H1 (cell line): ENCODE data around the gene KAT2A. TPM values are rescaled to one million over a fixed set of nuclear protein-coding genes. Genes with fewer than 3 reads are reported as not detected.
A peak's percentile ranks its signal among the peaks of the same experiment; 100 is the strongest.

Source experiments
- CTCF ChIA-PET: fragments of 300-600 bp; sonication (Branson Sonifier 250); formaldehyde crosslinking; loops from one replicate; lab custom pipeline; 2021; ENCODE audit not compliant: partially characterized antibody; lab: Charles Lee
- POLR2A ChIA-PET: fragments of 300-600 bp; sonication (Branson Sonifier 250); formaldehyde crosslinking; loops from one replicate; lab custom pipeline; 2021; ENCODE audit warnings: inconsistent platforms; ENCODE audit not compliant: partially characterized antibody; lab: Charles Lee
- DNase-seq, 2 experiments: peaks; one replicate each; pipeline versions ENCODE4 v3.0.0 to v3.0.0-alpha.2; 2010 to 2022; ENCODE audit warnings: low spot score in 2 of 2, low read depth in 1 of 2, mixed read lengths in 1 of 2
- FAIRE-seq: peaks from 2 replicates; lab custom pipeline; 2011; peaks lifted over from hg19 to GRCh38; lab: Jason Lieb, UNC
- H2AFZ ChIP-seq: 2 replicates; pipeline ENCODE4 v1.8.1; 2012; ENCODE audit warnings: low read length, inconsistent platforms
- H2AK5ac ChIP-seq: 2 replicates; pipeline ENCODE4 v1.6.1; 2013; ENCODE audit warnings: low read depth, low read length
- H2BK120ac ChIP-seq: replicated peaks from 2 replicates; pipeline ENCODE3; 2013; ENCODE audit warnings: low read depth, low read length, inconsistent platforms
- H2BK12ac ChIP-seq: 2 replicates; pipeline ENCODE4 v1.6.1; 2013; ENCODE audit warnings: low read depth, low read length
- H2BK15ac ChIP-seq: 2 replicates; pipeline ENCODE4 v1.6.1; 2013; ENCODE audit warnings: low read length
- H2BK20ac ChIP-seq: 2 replicates; pipeline ENCODE4 v1.6.1; 2013; ENCODE audit warnings: low read length
- H2BK5ac ChIP-seq: 2 replicates; pipeline ENCODE4 v1.6.1; 2013; ENCODE audit warnings: low read depth, low read length
- H3K14ac ChIP-seq: 2 replicates; pipeline ENCODE4 v1.6.1; 2013; ENCODE audit warnings: inconsistent platforms; ENCODE audit not compliant: insufficient read length
- H3K18ac ChIP-seq: 2 replicates; pipeline ENCODE4 v1.6.1; 2013; ENCODE audit warnings: low read length; ENCODE audit errors: extremely low read depth
- H3K23ac ChIP-seq: 2 replicates; pipeline ENCODE4 v1.6.1; 2013; ENCODE audit warnings: inconsistent platforms; ENCODE audit not compliant: insufficient read length
- H3K23me2 ChIP-seq: 2 replicates; pipeline ENCODE4 v1.6.1; 2013; ENCODE audit warnings: low read depth, low read length
- H3K27ac ChIP-seq: 2 replicates; pipeline ENCODE4 v1.6.1; 2011; ENCODE audit warnings: low read depth, low read length, inconsistent platforms
- H3K27me3 ChIP-seq, 4 experiments: replicated peaks in 1 of 4; 1 replicate in 1 of 4; 2 replicates in 3 of 4; pipeline versions ENCODE4 v1.6.1 to v1.8.1; 2011 to 2013; ENCODE audit warnings: low read length in 3 of 4, mild to moderate bottlenecking in 3 of 4, inconsistent platforms in 2 of 4, mixed read lengths in 2 of 4, moderate library complexity in 1 of 4; ENCODE audit not compliant: control insufficient read depth in 3 of 4, insufficient read depth in 3 of 4; ENCODE audit errors: extremely low read depth in 1 of 4
- H3K36me3 ChIP-seq, 4 experiments: 2 replicates each; pipeline versions ENCODE4 v1.6.1 to v1.8.1; 2011 to 2013; ENCODE audit warnings: mild to moderate bottlenecking in 4 of 4, low read length in 3 of 4, moderate library complexity in 2 of 4, control low read depth in 1 of 4, inconsistent platforms in 1 of 4; ENCODE audit not compliant: insufficient read depth in 4 of 4, control insufficient read depth in 2 of 4
- H3K4ac ChIP-seq: replicated peaks from 2 replicates; pipeline ENCODE3; 2013; ENCODE audit warnings: low read length, low read depth, mixed read lengths, inconsistent platforms; ENCODE audit not compliant: insufficient read length
- H3K4me1 ChIP-seq, 4 experiments: replicated peaks in 1 of 4; 1 replicate in 1 of 4; 2 replicates in 3 of 4; pipeline versions ENCODE4 v1.6.1 to v1.8.1; 2011 to 2013; ENCODE audit warnings: low read length in 3 of 4, inconsistent platforms in 2 of 4, mixed read lengths in 1 of 4; ENCODE audit not compliant: insufficient read depth in 4 of 4, control insufficient read depth in 3 of 4
- H3K4me2 ChIP-seq, 2 experiments: 2 replicates each; pipeline versions ENCODE4 v1.6.1 to v1.8.1; 2011 to 2013; ENCODE audit warnings: low read depth in 2 of 2, low read length in 2 of 2, control low read depth in 1 of 2, inconsistent platforms in 1 of 2, mild to moderate bottlenecking in 1 of 2; ENCODE audit not compliant: insufficient read depth in 1 of 2
- H3K4me3 ChIP-seq, 4 experiments: fragments of 200-600, 300-600 bp in 1 of 4; sonication (generic), shearing (Covaris generic), sonication (Bioruptor Twin) in 1 of 4; 2 replicates each; pipeline versions ENCODE4 v1.5.1 to v1.8.1; 2011 to 2016; ENCODE audit warnings: low read length in 4 of 4, low read depth in 3 of 4, control low read depth in 2 of 4, inconsistent platforms in 2 of 4, mild to moderate bottlenecking in 2 of 4, mixed read lengths in 1 of 4, moderate library complexity in 1 of 4; ENCODE audit not compliant: insufficient read depth in 2 of 4; ENCODE audit errors: extremely low read depth in 1 of 4
- H3K56ac ChIP-seq: replicated peaks from 2 replicates; pipeline ENCODE3; 2013; ENCODE audit warnings: low read depth, mild to moderate bottlenecking, mixed read lengths, low read length, inconsistent platforms; ENCODE audit not compliant: insufficient read length
- H3K79me1 ChIP-seq: 2 replicates; pipeline ENCODE4 v1.6.1; 2013; ENCODE audit warnings: low read depth, low read length, control low read depth
- H3K79me2 ChIP-seq, 2 experiments: 2 replicates each; pipeline versions ENCODE4 v1.6.1 to v1.8.1; 2012 to 2013; ENCODE audit warnings: low read length in 2 of 2, mild to moderate bottlenecking in 2 of 2, inconsistent platforms in 1 of 2; ENCODE audit not compliant: insufficient read depth in 2 of 2, control insufficient read depth in 1 of 2
- H3K9ac ChIP-seq, 4 experiments: replicated peaks in 1 of 4; 1 replicate in 1 of 4; 2 replicates in 3 of 4; pipeline versions ENCODE4 v1.6.1 to v1.8.1; 2011 to 2013; ENCODE audit warnings: low read depth in 3 of 4, low read length in 3 of 4, control low read depth in 2 of 4, mild to moderate bottlenecking in 2 of 4, moderate library complexity in 2 of 4, inconsistent platforms in 1 of 4; ENCODE audit errors: extremely low read depth in 1 of 4
- H3K9me3 ChIP-seq, 2 experiments: 2 replicates each; pipeline versions ENCODE4 v1.6.1 to v1.8.1; 2012 to 2013; ENCODE audit warnings: mild to moderate bottlenecking in 2 of 2, moderate library complexity in 2 of 2, control low read depth in 1 of 2, inconsistent platforms in 1 of 2, low read depth in 1 of 2, low read length in 1 of 2, mixed read lengths in 1 of 2; ENCODE audit not compliant: insufficient read depth in 2 of 2
- H4K20me1 ChIP-seq, 2 experiments: replicated peaks in 1 of 2; 2 replicates each; pipeline versions ENCODE3 to v1.8.1; 2011 to 2013; ENCODE audit warnings: inconsistent platforms in 2 of 2, low read length in 2 of 2, mild to moderate bottlenecking in 1 of 2; ENCODE audit not compliant: insufficient read depth in 2 of 2, control insufficient read depth in 1 of 2
- H4K5ac ChIP-seq: 2 replicates; pipeline ENCODE4 v1.6.1; 2013; ENCODE audit warnings: low read length, low read depth, mixed read lengths, inconsistent platforms; ENCODE audit not compliant: insufficient read length
- H4K8ac ChIP-seq: 2 replicates; pipeline ENCODE4 v1.8.0; 2013; ENCODE audit warnings: mild to moderate bottlenecking, moderate library complexity, low read length, inconsistent platforms; ENCODE audit not compliant: insufficient read depth; ENCODE audit errors: extremely low read depth
- H4K91ac ChIP-seq: replicated peaks from 2 replicates; pipeline ENCODE3; 2013; ENCODE audit warnings: low read length, mixed read lengths, inconsistent platforms; ENCODE audit not compliant: insufficient read length
- BACH1 ChIP-seq: IDR thresholded peaks from 2 replicates; pipeline ENCODE4 v1.6.1; 2012; ENCODE audit warnings: low read length, improper control_type of control experiment
- BCL11A ChIP-seq, 2 experiments: IDR thresholded peaks; one replicate each; pipeline ENCODE4 v1.6.1; 2011; ENCODE audit warnings: low read depth in 2 of 2, low read length in 2 of 2, mild to moderate bottlenecking in 2 of 2
- CBX8 ChIP-seq: fragments of 300-800, 300-1000 bp; sonication (generic); IDR thresholded peaks from 2 replicates; pipeline ENCODE4 v1.7.1; 2016; ENCODE audit warnings: low read depth, low read length, borderline replicate concordance
- EP300 ChIP-seq, 2 experiments: IDR thresholded peaks; 1 replicate in 1 of 2; 2 replicates in 1 of 2; pipeline ENCODE4 v1.6.1; 2011 to 2012; ENCODE audit warnings: low read depth in 2 of 2, low read length in 2 of 2, mild to moderate bottlenecking in 2 of 2, borderline replicate concordance in 1 of 2, inconsistent platforms in 1 of 2, moderate library complexity in 1 of 2
- JUN ChIP-seq: IDR thresholded peaks from 2 replicates; pipeline ENCODE4 v1.6.1; 2011; ENCODE audit warnings: low read depth, mild to moderate bottlenecking, improper control_type of control experiment, low read length
- POLR2A ChIP-seq, 2 experiments: IDR thresholded peaks; 1 replicate in 1 of 2; 2 replicates in 1 of 2; pipeline ENCODE4 v1.6.1; 2011; ENCODE audit warnings: low read depth in 2 of 2, low read length in 2 of 2, mild to moderate bottlenecking in 2 of 2; ENCODE audit errors: control extremely low read depth in 1 of 2
- SIX5 ChIP-seq: IDR thresholded peaks from 2 replicates; pipeline ENCODE4 v1.6.1; 2011; ENCODE audit warnings: mild to moderate bottlenecking, low read depth, low read length
- WGBS, 2 experiments: shearing (Covaris generic) in 1 of 2; methylation state at CpG; one replicate each; pipeline versions ENCODE4 v1.1.6 to v1.1.7; 2013 to 2015; ENCODE audit warnings: low lambda C conversion rate in 2 of 2, mixed read lengths in 2 of 2, inconsistent platforms in 1 of 2, low coverage in 1 of 2, missing lambda C conversion rate in 1 of 2; ENCODE audit not compliant: insufficient replicate concordance in 2 of 2, insufficient coverage in 1 of 2, insufficient read length in 1 of 2; ENCODE audit errors: extremely low coverage in 1 of 2, missing lambda C conversion rate in 1 of 2; 5-methylcytosine and 5-hydroxymethylcytosine counted together
- polyA plus RNA-seq, 7 experiments: library from polyadenylated mRNA; depleted of rRNA in 3 of 7; stranded (reverse) in 5 of 7; unstranded in 2 of 7; fragments of >200 nt in 5 of 7; fragments of 200-250 nt in 2 of 7; gene quantifications; 1 replicate in 5 of 7; 2 replicates in 1 of 7; 4 replicates in 1 of 7; pipeline versions ENCODE4 v1.2.1 to v1.2.3, GENCODE V29; 2011 to 2013; ENCODE audit warnings: missing spikeins in 2 of 7, mixed read lengths in 2 of 7
- total RNA-seq: library from RNA; stranded (reverse); fragmentation: NEBNext Ultra II Directional; extraction: Animal tissue kit (Norgen Biotek cat#: 25700); gene quantifications from 2 replicates; pipeline ENCODE4 v1.2.1, GENCODE V29; 2021
- TF ChIP-seq, protein P1 (sequence below): IDR thresholded peaks from 2 replicates; pipeline ENCODE4 v1.6.1; 2012; ENCODE audit warnings: inconsistent platforms
- TF ChIP-seq, protein P2 (sequence below): IDR thresholded peaks from 2 replicates; pipeline ENCODE4 v1.6.1; 2012; ENCODE audit warnings: inconsistent platforms

KAT2A gene
- total and polyA plus RNA-seq, 2 of the 8 experiments (the other 6 are each of a cell fraction or from before 2014, with no cell fraction given): 34.2 to 40.1 TPM

DNA sequence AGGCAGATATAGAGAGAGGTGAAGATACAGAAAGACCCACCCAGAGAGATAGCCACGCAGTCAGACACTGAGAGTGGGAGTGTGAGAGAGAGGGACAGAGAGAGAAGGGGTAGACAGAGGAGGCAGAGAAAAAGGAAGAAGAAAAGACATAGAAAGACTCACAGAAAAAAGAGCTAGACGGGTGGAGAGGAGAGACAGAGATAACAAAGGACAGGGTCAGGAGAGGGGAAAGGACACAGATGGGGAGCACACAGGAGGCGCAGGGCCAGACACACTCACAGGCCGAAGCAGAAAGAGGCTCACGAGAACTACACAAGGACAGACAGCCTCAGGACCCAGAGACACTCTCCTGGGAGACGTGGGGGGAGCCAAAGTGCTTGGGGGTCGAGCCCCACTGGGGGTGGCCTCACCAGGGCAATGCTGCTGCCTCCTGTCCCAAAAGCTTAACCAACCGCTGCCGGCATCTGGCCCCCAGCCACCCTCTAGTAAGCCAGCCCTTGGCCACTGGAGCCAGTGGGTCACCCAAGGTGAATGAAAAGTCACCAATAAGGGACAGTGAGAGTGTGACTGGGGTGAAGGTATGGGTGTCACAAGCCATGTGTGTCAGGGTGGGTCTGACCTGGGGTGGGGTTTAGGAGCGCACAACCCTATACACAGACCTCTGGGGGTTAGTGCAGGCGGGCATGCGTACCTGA is 26.6 kb downstream of the KAT2A start:
- no peaks in the 10 kb centered on the region for H3K79me2 ChIP-seq
- H3K4me3 ChIP-seq: no peak overlapping the region
- H2BK12ac ChIP-seq: no peak overlapping the region
- H3K14ac ChIP-seq: no peak overlapping the region
- H3K36me3 ChIP-seq: no peaks in the 10 kb centered on the region
- peaks cover 4 to 22% (median 18%) of the 10 kb centered on the region in 4 experiments for H3K27me3 ChIP-seq
- H2BK120ac ChIP-seq: no peak overlapping the region
- no peak overlapping the region for H3K4ac ChIP-seq
- no peak overlapping the region for H2AFZ ChIP-seq
- H3K18ac ChIP-seq: no peak overlapping the region
- CTCF ChIA-PET: interaction anchor here (0.6 to 39.4 kb wide), 8 partner anchors 8 to 64 kb away, joined by 3 to 1084 read pairs (median 36); partner anchors contain the start of genes DHX58, DNAJC7, HSPB9 and KAT2A
- H3K27ac ChIP-seq: no peak overlapping the region
- H3K9ac ChIP-seq: no peak overlapping the region
- no peaks in the 10 kb centered on the region for H4K20me1 ChIP-seq
- no peak overlapping the region for H3K23ac ChIP-seq
- 83% methylated on average over 12 of the region's 12 CpGs; no CpG with 5 or more reads in 1 of the 2 experiments for WGBS, 2 experiments
- no peak for DNase-seq
- no peak overlapping the region for H2AK5ac ChIP-seq
- POLR2A ChIA-PET: interaction anchor here (0.7 to 1.6 kb wide), 2 partner anchors 13 to 40 kb away, joined by 3 to 4 read pairs; no protein-coding TSS in a partner anchor
- H3K4me1 ChIP-seq: peaks cover 0 to 14% (median 9%) of the 10 kb centered on the region in 4 experiments; a peak in 6 of 7 replicates
- H3K56ac ChIP-seq: no peak overlapping the region
- peaks cover 6% of the 10 kb centered on the region; the same call in 1 of the 2 replicates for H3K23me2 ChIP-seq
- H2BK5ac ChIP-seq: no peak overlapping the region
- H3K9me3 ChIP-seq: no peaks in the 10 kb centered on the region
- no peak overlapping the region for H3K4me2 ChIP-seq
- H4K8ac ChIP-seq: no peak overlapping the region
- no peak overlapping the region for H4K5ac ChIP-seq
- TF ChIP-seq POLR2A (IDR thresholded peaks at IDR 0.05; ENCODE audit: control extremely low read depth in 1 of 2, low read depth in 2 of 2, low read length in 2 of 2) (no peak), SIX5 (no peak), CBX8 (no peak), EP300 (IDR thresholded peaks at IDR 0.05; ENCODE audit: borderline replicate concordance in 1 of 2, low read depth in 2 of 2, low read length in 2 of 2) (no peak), BCL11A (IDR thresholded peaks at IDR 0.05; ENCODE audit: low read depth in 2 of 2, low read length in 2 of 2) (no peak), BACH1 (no peak), JUN (no peak)
- TF ChIP-seq, protein P1, sequence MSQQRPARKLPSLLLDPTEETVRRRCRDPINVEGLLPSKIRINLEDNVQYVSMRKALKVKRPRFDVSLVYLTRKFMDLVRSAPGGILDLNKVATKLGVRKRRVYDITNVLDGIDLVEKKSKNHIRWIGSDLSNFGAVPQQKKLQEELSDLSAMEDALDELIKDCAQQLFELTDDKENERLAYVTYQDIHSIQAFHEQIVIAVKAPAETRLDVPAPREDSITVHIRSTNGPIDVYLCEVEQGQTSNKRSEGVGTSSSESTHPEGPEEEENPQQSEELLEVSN: no peak
- TF ChIP-seq, protein P2, sequence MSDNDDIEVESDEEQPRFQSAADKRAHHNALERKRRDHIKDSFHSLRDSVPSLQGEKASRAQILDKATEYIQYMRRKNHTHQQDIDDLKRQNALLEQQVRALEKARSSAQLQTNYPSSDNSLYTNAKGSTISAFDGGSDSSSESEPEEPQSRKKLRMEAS: no peak
- TF ChIP-seq, all 59 proteins: peak for 0
- H4K91ac ChIP-seq: no peak overlapping the region
- 0 out of 2 replicates have a peak overlapping the region, but pooled peaks have one; percentile 12 for H2BK15ac ChIP-seq
- no peaks in the 10 kb centered on the region; the same call in 1 of the 2 replicates for H3K79me1 ChIP-seq
- no peak for FAIRE-seq
- H2BK20ac ChIP-seq: no peak overlapping the region
